ENCODE results near the gene HDAC9.

GRCh38 chr7:18755793-18756192 is 260.2 kb downstream of the HDAC9 start:
- no peak for TF ChIP-seq CTCF (IDR thresholded peaks at IDR 0.05)
- TF ChIP-seq POLR2A (IDR thresholded peaks at IDR 0.05) = no peak
